Mesendoderm (in vitro differentiated cells): Measurements from ENCODE around the gene TAF11.
A peak's percentile ranks its signal among the peaks of the same experiment; 100 is the strongest.

Experiments
- DNase-seq: peaks from one replicate; pipeline ENCODE4 v3.0.0; 2013
- H2AK5ac ChIP-seq: 2 replicates; pipeline ENCODE4 v1.6.1; 2013; ENCODE audit warnings: low read length, inconsistent platforms
- H2BK120ac ChIP-seq: 2 replicates; pipeline ENCODE4 v1.6.1; 2013; ENCODE audit warnings: low read depth, mild to moderate bottlenecking, low read length, moderate library complexity, mixed read lengths
- H2BK15ac ChIP-seq: replicated peaks from 2 replicates; pipeline ENCODE4 v1.6.1; 2013; ENCODE audit warnings: low read depth, mild to moderate bottlenecking, moderate library complexity
- H2BK5ac ChIP-seq: 2 replicates; pipeline ENCODE4 v1.6.1; 2013; ENCODE audit warnings: low read length, inconsistent platforms
- H3K18ac ChIP-seq: 2 replicates; pipeline ENCODE4 v1.6.1; 2013; ENCODE audit warnings: mild to moderate bottlenecking, low read length, mixed read lengths
- H3K23ac ChIP-seq: one replicate; pipeline ENCODE4 v1.6.1; 2013; ENCODE audit warnings: low read length
- H3K27ac ChIP-seq: 2 replicates; pipeline ENCODE4 v1.5.1; 2013; ENCODE audit warnings: low read depth, mild to moderate bottlenecking, inconsistent platforms, low read length, moderate library complexity
- H3K27me3 ChIP-seq: 2 replicates; pipeline ENCODE4 v1.6.1; 2013; ENCODE audit warnings: low read length, control low read depth, mild to moderate bottlenecking, inconsistent platforms; ENCODE audit not compliant: insufficient read depth, poor library complexity
- H3K36me3 ChIP-seq: 2 replicates; pipeline ENCODE4 v1.6.1; 2013; ENCODE audit warnings: low read length, inconsistent platforms; ENCODE audit not compliant: control insufficient read depth, insufficient read depth
- H3K4ac ChIP-seq: one replicate; pipeline ENCODE4 v1.6.1; 2013; ENCODE audit warnings: low read depth, mild to moderate bottlenecking, low read length, moderate library complexity
- H3K4me1 ChIP-seq: 2 replicates; pipeline ENCODE4 v1.6.1; 2013; ENCODE audit warnings: low read depth, low read length, inconsistent platforms; ENCODE audit not compliant: control insufficient read depth
- H3K4me2 ChIP-seq: 2 replicates; pipeline ENCODE4 v1.6.1; 2013; ENCODE audit warnings: low read length
- H3K4me3 ChIP-seq: 2 replicates; pipeline ENCODE4 v1.5.1; 2013; ENCODE audit warnings: mild to moderate bottlenecking, low read length
- H3K56ac ChIP-seq: one replicate; pipeline ENCODE4 v1.6.1; 2013; ENCODE audit warnings: low read length
- H3K79me1 ChIP-seq: 2 replicates; pipeline ENCODE4 v1.6.1; 2013; ENCODE audit warnings: low read length, inconsistent platforms
- H3K79me2 ChIP-seq: 2 replicates; pipeline ENCODE4 v1.6.1; 2013; ENCODE audit warnings: mild to moderate bottlenecking, low read length; ENCODE audit not compliant: control insufficient read depth, insufficient read depth
- H3K9ac ChIP-seq: 2 replicates; pipeline ENCODE4 v1.6.1; 2013; ENCODE audit warnings: low read length, inconsistent platforms
- H4K5ac ChIP-seq: one replicate; pipeline ENCODE4 v1.6.1; 2013; ENCODE audit warnings: low read length
- H4K8ac ChIP-seq: one replicate; pipeline ENCODE4 v1.6.1; 2013; ENCODE audit warnings: low read depth, mild to moderate bottlenecking, control low read depth, low read length, moderate library complexity
- WGBS: extraction: QIAGEN DNeasy Blood & Tissue Kit; methylation state at CpG from one replicate; pipeline ENCODE4 v1.1.7; 2013; ENCODE audit warnings: low lambda C conversion rate, missing lambda C conversion rate; ENCODE audit not compliant: insufficient coverage; ENCODE audit errors: extremely low coverage; 5-methylcytosine and 5-hydroxymethylcytosine counted together

Gene TAF11

GRCh38 chr6:34911822-34912221 lies 24.0 kb upstream of the TAF11 start:
- Histone ChIP-seq H2BK15ac (no peak overlapping the region), H2BK5ac (no peak overlapping the region), H4K8ac (no peak overlapping the region), H3K56ac (no peak overlapping the region), H3K79me1 (peaks cover 16% of the 10 kb centered on the region), H3K9ac (no peak overlapping the region), H3K4ac (no peak overlapping the region), H2AK5ac (no peak overlapping the region), H3K4me1 (no peaks in the 10 kb centered on the region), H3K4me2 (no peak overlapping the region), H2BK120ac (no peak overlapping the region), H3K27me3 (no peaks in the 10 kb centered on the region), H3K23ac (no peak overlapping the region), H4K5ac (no peak overlapping the region), H3K18ac (no peak overlapping the region), H3K4me3 (no peak overlapping the region), H3K79me2 (peaks cover 9% of the 10 kb centered on the region), H3K36me3 (no peaks in the 10 kb centered on the region), H3K27ac (no peak overlapping the region)
- DNase-seq: no peak
- WGBS: no CpG with 5 or more reads among the region's 5 CpGs

DNA sequence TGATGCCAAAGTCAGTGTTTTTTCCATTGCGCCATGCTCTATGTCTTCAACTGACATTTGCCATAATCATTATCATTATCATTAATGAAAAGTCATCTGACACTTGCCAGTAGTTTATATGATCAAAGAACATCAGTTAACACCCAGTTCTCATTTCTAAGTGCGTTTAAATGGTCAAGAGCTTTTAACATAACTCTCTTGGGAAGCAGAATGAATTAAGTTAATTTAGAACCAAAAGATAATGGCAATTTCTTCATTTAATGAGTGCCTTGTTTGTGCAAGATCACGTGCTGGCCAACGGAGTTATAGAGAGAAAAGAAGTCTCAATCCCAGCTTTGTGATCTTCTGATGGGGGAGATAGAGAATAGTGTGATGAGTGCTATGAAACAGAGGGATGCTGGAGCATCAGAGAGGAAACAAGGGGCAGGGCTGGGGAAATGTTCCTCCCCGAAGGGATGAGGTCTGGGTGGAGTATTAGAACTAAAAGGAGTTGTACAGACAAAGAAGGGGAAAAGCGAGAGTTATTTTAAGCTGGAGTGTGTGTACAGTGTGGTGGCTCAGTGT lies 21.6 kb upstream of the TAF11 start:
- no peak overlapping the region for H2BK120ac ChIP-seq
- no peak overlapping the region for H2BK15ac ChIP-seq
- H3K4me1 ChIP-seq: no peaks in the 10 kb centered on the region
- peaks cover 21% of the 10 kb centered on the region for H3K79me1 ChIP-seq
- WGBS: no CpG with 5 or more reads among the region's 6 CpGs
- no peak overlapping the region for H2BK5ac ChIP-seq
- no peak overlapping the region for H3K56ac ChIP-seq
- H4K5ac ChIP-seq: no peak overlapping the region
- no peak overlapping the region for H3K4me3 ChIP-seq
- no peak overlapping the region for H3K4ac ChIP-seq
- H3K27me3 ChIP-seq: no peaks in the 10 kb centered on the region
- DNase-seq: no peak
- no peak overlapping the region for H3K9ac ChIP-seq
- H4K8ac ChIP-seq: no peak overlapping the region
- no peak overlapping the region for H3K4me2 ChIP-seq
- no peaks in the 10 kb centered on the region for H3K36me3 ChIP-seq
- H3K23ac ChIP-seq: peak overlapping the region; percentile 66
- no peak overlapping the region for H2AK5ac ChIP-seq
- no peak overlapping the region for H3K18ac ChIP-seq
- peaks cover 9% of the 10 kb centered on the region for H3K79me2 ChIP-seq
- H3K27ac ChIP-seq: no peak overlapping the region

DNA sequence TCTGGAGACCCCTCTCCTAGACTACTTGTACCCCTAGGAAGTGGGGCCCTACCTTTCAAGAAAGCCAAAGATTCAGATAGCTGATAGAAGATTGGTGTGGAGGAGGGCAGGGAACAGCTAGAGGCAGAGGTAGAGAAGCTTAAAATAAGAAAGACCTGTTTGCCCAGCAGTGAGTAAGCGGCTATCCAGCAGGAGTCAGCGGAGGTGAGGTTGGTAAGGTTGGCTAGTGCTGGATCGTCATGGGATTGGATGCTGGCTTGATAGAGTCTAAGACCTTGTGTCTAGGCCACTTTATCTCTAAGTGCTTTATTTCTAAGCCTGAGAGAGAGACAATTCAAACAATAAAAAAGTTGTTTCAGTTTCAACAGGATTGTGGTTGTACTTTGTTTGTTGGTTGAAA lies 20.4 kb upstream of the TAF11 start:
- no peaks in the 10 kb centered on the region for H3K27me3 ChIP-seq
- H2BK120ac ChIP-seq: no peak overlapping the region
- H3K27ac ChIP-seq: no peak overlapping the region
- H4K8ac ChIP-seq: no peak overlapping the region
- H3K36me3 ChIP-seq: no peaks in the 10 kb centered on the region
- no CpG with 5 or more reads among the region's 3 CpGs for WGBS
- H3K56ac ChIP-seq: no peak overlapping the region
- no peak overlapping the region for H4K5ac ChIP-seq
- no peak overlapping the region for H3K4ac ChIP-seq
- peaks cover 7% of the 10 kb centered on the region for H3K79me2 ChIP-seq
- H3K4me3 ChIP-seq: no peak overlapping the region
- no peak overlapping the region for H3K23ac ChIP-seq
- no peak overlapping the region for H2AK5ac ChIP-seq
- H3K4me1 ChIP-seq: no peaks in the 10 kb centered on the region
- DNase-seq: peak; percentile 8
- H3K4me2 ChIP-seq: no peak overlapping the region
- H2BK15ac ChIP-seq: no peak overlapping the region
- no peak overlapping the region for H3K9ac ChIP-seq
- no peak overlapping the region for H3K18ac ChIP-seq
- H2BK5ac ChIP-seq: no peak overlapping the region
- H3K79me1 ChIP-seq: peaks cover 21% of the 10 kb centered on the region

DNA sequence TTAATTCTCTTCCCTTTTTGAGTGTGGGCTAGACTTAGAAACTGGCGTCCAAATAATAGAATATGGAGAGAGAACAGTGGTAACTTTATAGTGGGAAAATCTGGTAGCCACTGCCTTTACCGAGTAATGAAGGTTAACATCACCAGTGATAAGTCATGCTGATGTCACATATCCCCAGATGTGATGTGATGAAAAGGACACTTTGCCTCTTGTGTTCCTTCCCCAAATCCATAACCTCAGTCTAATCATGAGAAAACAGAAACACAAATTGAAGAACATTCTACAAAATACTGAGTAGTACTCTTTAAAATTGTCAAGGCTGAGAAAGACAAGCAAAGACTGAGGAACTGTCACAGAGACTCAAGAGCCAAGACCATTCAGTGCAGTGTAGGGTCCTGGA lies 19.0 kb upstream of the TAF11 start:
- Histone ChIP-seq H3K56ac (no peak overlapping the region), H3K27ac (no peak overlapping the region), H3K4me3 (no peak overlapping the region), H2BK120ac (no peak overlapping the region), H3K4me2 (no peak overlapping the region), H3K79me2 (peaks cover 6% of the 10 kb centered on the region), H2AK5ac (no peak overlapping the region), H3K9ac (no peak overlapping the region), H3K4me1 (no peaks in the 10 kb centered on the region), H3K27me3 (no peaks in the 10 kb centered on the region), H4K5ac (no peak overlapping the region), H3K4ac (no peak overlapping the region), H3K79me1 (peaks cover 18% of the 10 kb centered on the region), H2BK15ac (no peak overlapping the region), H2BK5ac (no peak overlapping the region), H3K23ac (no peak overlapping the region), H3K18ac (no peak overlapping the region), H4K8ac (no peak overlapping the region), H3K36me3 (no peaks in the 10 kb centered on the region)
- no peak for DNase-seq
- no CpG with 5 or more reads among the region's 2 CpGs for WGBS

GRCh38 chr6:34904990-34905613 lies 17.3 kb upstream of the TAF11 start:
- Histone ChIP-seq H3K36me3 (no peaks in the 10 kb centered on the region), H3K9ac (no peak overlapping the region)
- no peak for DNase-seq

GRCh38 chr6:34901930-34902329 lies 14.1 kb upstream of the TAF11 start:
- Histone ChIP-seq H3K18ac (no peak overlapping the region), H3K4ac (no peak overlapping the region), H3K27me3 (no peaks in the 10 kb centered on the region), H3K36me3 (no peaks in the 10 kb centered on the region), H3K9ac (no peak overlapping the region), H2AK5ac (no peak overlapping the region), H2BK5ac (no peak overlapping the region), H3K79me1 (peaks cover 13% of the 10 kb centered on the region), H3K4me1 (no peaks in the 10 kb centered on the region), H4K5ac (no peak overlapping the region), H3K4me3 (no peak overlapping the region), H3K56ac (no peak overlapping the region), H2BK15ac (no peak overlapping the region), H3K23ac (no peak overlapping the region), H2BK120ac (no peak overlapping the region), H3K27ac (no peak overlapping the region), H4K8ac (no peak overlapping the region), H3K4me2 (no peak overlapping the region), H3K79me2 (peaks cover 11% of the 10 kb centered on the region)
- no peak for DNase-seq
- WGBS: no CpG with 5 or more reads among the region's 5 CpGs

More at GRCh38 chr6:34904990-34905613, 17.3 kb upstream of the TAF11 start:
- H4K8ac ChIP-seq: no peak overlapping the region
- no peak overlapping the region for H2AK5ac ChIP-seq
- H3K4me3 ChIP-seq: no peak overlapping the region
- H3K56ac ChIP-seq: no peak overlapping the region
- H2BK120ac ChIP-seq: no peak overlapping the region
- no peak overlapping the region for H3K27ac ChIP-seq
- no peak overlapping the region for H2BK5ac ChIP-seq
- no peak overlapping the region for H3K23ac ChIP-seq
- H4K5ac ChIP-seq: no peak overlapping the region
- no peak overlapping the region for H3K18ac ChIP-seq
- H3K79me2 ChIP-seq: peaks cover 8% of the 10 kb centered on the region
- H3K4me1 ChIP-seq: no peaks in the 10 kb centered on the region
- WGBS: no CpG with 5 or more reads among the region's 5 CpGs
- no peak overlapping the region for H3K4ac ChIP-seq
- no peak overlapping the region for H2BK15ac ChIP-seq
- peaks cover 17% of the 10 kb centered on the region for H3K79me1 ChIP-seq
- no peak overlapping the region for H3K4me2 ChIP-seq
- H3K27me3 ChIP-seq: no peaks in the 10 kb centered on the region
